Left lung (tissue), 10 donors: ENCODE measurements around the gene PRKCA. TPM values are rescaled to one million over a fixed set of nuclear protein-coding genes. Genes with fewer than 3 reads are reported as not detected.

Source experiments
- ATAC-seq: fragments of 200-7000 bp; cut with Tn5 transposase; one replicate; pipeline ENCODE4 v1.9.1; 2020; ENCODE audit warnings: moderate library complexity
- DNase-seq, 4 donors: peaks; one replicate each; pipeline ENCODE4 v3.0.0-alpha.2; 2013 to 2020
- H3K27ac ChIP-seq, 2 donors: fragments of 200-600 bp; sonication (generic) in 1 of 2; one replicate each; pipeline versions ENCODE4 v1.5.0 to v1.8.0; 2020 to 2021
- H3K27me3 ChIP-seq, 2 donors: fragments of 200-600 bp; sonication (generic) in 1 of 2; one replicate each; pipeline versions ENCODE4 v1.5.0 to v1.8.0; 2020 to 2021
- H3K36me3 ChIP-seq, 2 donors: fragments of 200-600 bp; sonication (generic) in 1 of 2; one replicate each; pipeline versions ENCODE4 v1.5.0 to v1.8.0; 2020 to 2021
- H3K4me1 ChIP-seq, 2 donors: fragments of 200-600 bp; one replicate each; pipeline ENCODE4 v1.8.0; 2021
- H3K4me3 ChIP-seq, 2 donors: fragments of 200-600 bp; sonication (generic) in 1 of 2; one replicate each; pipeline versions ENCODE4 v1.5.0 to v1.8.0; 2020 to 2021; ENCODE audit warnings: mild to moderate bottlenecking in 1 of 2
- H3K9me3 ChIP-seq, 2 donors: fragments of 200-600 bp; sonication (generic) in 1 of 2; one replicate each; pipeline versions ENCODE4 v1.5.0 to v1.8.0; 2020 to 2021
- CTCF ChIP-seq, 2 donors: fragments of 200-600 bp; sonication (generic) in 1 of 2; IDR thresholded peaks; one replicate each; pipeline versions ENCODE4 v1.5.0 to v1.8.0; 2021; ENCODE audit warnings: antibody characterized with exemption in 2 of 2
- intact Hi-C, 2 donors: fragments of 100-400 bp; cut with DNase I; formaldehyde crosslinking; loops; one replicate each; pipeline versions ENCODE4 v1.11.2 to v1.14.2; 2022
- polyA plus RNA-seq, 6 donors: library from polyadenylated mRNA; unstranded; fragments of 120-200 nt; gene quantifications; one replicate each; pipeline ENCODE4 v1.2.1, GENCODE V29; 2013; ENCODE audit not compliant: insufficient read length in 6 of 6
- total RNA-seq, 2 donors: library from RNA; stranded (reverse); fragmentation: NEBNext Ultra II Directional; extraction: Animal tissue kit (Norgen Biotek cat#: 25700); gene quantifications; one replicate each; pipeline ENCODE4 v1.2.1, GENCODE V29; 2021
- donor health status: DM: no; HTN: yes; CAD: no.
- donor health status: DM: no; HTN: no; CAD: no.

The PRKCA gene
- total and polyA plus RNA-seq, 8 donors = 16.4 to 30.4 (median 17.5) TPM

GRCh38 chr17:66312912-66313311 lies 10.5 kb downstream of the PRKCA start:
- Histone ChIP-seq H3K36me3 (no peaks in the 10 kb centered on the region), H3K9me3 (no peaks in the 10 kb centered on the region), H3K27ac (no peak overlapping the region), H3K27me3 (no peaks in the 10 kb centered on the region), H3K4me3 (no peak overlapping the region), H3K4me1 (no peaks in the 10 kb centered on the region)
- intact Hi-C loops = no loop called here
- DNase-seq = no peak
- TF ChIP-seq CTCF (IDR thresholded peaks at IDR 0.05) = no peak
- no peak for ATAC-seq

- no peak for DNase-seq
- no peaks in the 10 kb centered on the region for H3K27me3 ChIP-seq
- no peak for ATAC-seq
These were observed 10.9 kb downstream of the PRKCA start for GRCh38 chr17:66313325-66313724.

GRCh38 chr17:66313995-66314659 lies 11.7 kb downstream of the PRKCA start:
- Histone ChIP-seq H3K9me3 (no peaks in the 10 kb centered on the region), H3K4me3 (no peak overlapping the region), H3K4me1 (no peaks in the 10 kb centered on the region), H3K27me3 (no peaks in the 10 kb centered on the region), H3K27ac (no peak overlapping the region), H3K36me3 (no peaks in the 10 kb centered on the region)
- DNase-seq = no peak
- TF ChIP-seq CTCF (IDR thresholded peaks at IDR 0.05) = no peak
- intact Hi-C loops = no loop called here
- no peak for ATAC-seq

More at GRCh38 chr17:66313325-66313724, 10.9 kb downstream of the PRKCA start:
- no peak for TF ChIP-seq CTCF (IDR thresholded peaks at IDR 0.05)
- no peak overlapping the region for H3K27ac ChIP-seq
- H3K4me3 ChIP-seq = no peak overlapping the region
- H3K36me3 ChIP-seq = no peaks in the 10 kb centered on the region
- no peaks in the 10 kb centered on the region for H3K9me3 ChIP-seq
- intact Hi-C loops = no loop called here
- no peaks in the 10 kb centered on the region for H3K4me1 ChIP-seq

GRCh38 chr17:66317629-66318028 lies 15.2 kb downstream of the PRKCA start:
- Histone ChIP-seq H3K4me1 (no peaks in the 10 kb centered on the region), H3K27ac (no peak overlapping the region), H3K9me3 (peaks cover 0 to 16% of the 10 kb centered on the region in 2 donors), H3K4me3 (no peak overlapping the region), H3K27me3 (no peaks in the 10 kb centered on the region), H3K36me3 (no peaks in the 10 kb centered on the region)
- no peak for TF ChIP-seq CTCF (IDR thresholded peaks at IDR 0.05)
- no peak for ATAC-seq
- DNase-seq = no peak
- intact Hi-C loops = no loop called here

GRCh38 chr17:66319226-66319625 lies 16.8 kb downstream of the PRKCA start:
- no peak for DNase-seq
- Histone ChIP-seq H3K27ac (no peak overlapping the region), H3K4me3 (no peak overlapping the region), H3K4me1 (no peaks in the 10 kb centered on the region), H3K27me3 (no peaks in the 10 kb centered on the region), H3K36me3 (no peaks in the 10 kb centered on the region), H3K9me3 (peaks cover 0 to 16% of the 10 kb centered on the region in 2 donors)
- ATAC-seq = no peak
- TF ChIP-seq CTCF (IDR thresholded peaks at IDR 0.05) = no peak
- intact Hi-C loops = no loop called here
